ENCODE data around the gene SCGB1C2.

GRCh38 chr17:152860-153420 is 15.6 kb downstream of the SCGB1C2 start:
- TF ChIP-seq CTCF (IDR thresholded peaks at IDR 0.05) (no peak), POLR2A (IDR thresholded peaks at IDR 0.05) (no peak), POLR2AphosphoS5 (IDR thresholded peaks at IDR 0.05) (no peak), EP300 (IDR thresholded peaks at IDR 0.05) (no peak)
